ENCODE results near the gene EIF4G3.
"Not testable (repeated sequence)": the region's sequence is repeated elsewhere in the genome, so short reads cannot be mapped to it uniquely, and the experiment has no call there.

The EIF4G3 gene

DNA sequence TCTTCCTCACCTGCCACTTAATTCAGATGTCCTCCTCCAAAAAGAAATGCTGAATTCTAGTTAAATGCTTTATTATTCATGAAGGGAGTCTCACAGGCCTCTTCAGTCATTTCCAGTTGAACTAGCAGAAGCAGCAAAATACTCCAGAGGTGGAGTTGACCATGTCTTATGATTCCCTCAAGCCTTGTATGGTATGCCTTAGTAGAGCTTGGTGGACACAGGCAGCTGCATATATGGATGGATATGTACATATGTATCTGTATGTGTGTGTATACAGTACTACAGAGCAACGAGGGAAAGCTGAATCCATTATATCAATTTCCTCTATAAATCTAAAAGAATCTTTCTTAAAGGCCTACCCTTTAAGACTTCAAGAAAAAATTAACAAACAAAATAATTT is 306.0 kb downstream of the EIF4G3 start:
- no peak for DNase-seq (ENCODE audit: low read depth)

DNA sequence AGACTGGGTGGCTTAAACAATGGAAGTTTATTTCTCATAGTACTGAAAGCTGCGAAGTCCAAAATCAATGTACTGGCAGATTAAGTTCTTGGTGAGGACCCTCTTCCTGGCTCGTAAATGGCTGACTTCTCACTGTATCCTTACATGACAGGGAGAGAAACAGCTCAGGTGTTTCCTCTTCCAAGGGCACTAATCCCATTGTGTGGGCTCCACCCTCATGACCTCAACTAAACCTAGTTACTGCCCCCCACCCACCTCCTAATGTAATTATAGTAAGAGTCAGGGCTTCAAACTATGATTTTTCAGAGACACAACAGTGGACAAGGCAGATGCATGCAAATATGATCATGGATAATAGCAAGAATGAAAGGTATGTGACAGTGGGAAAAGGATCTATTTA is 308.4 kb downstream of the EIF4G3 start:
- no peak for DNase-seq (ENCODE audit: low read depth)

DNA sequence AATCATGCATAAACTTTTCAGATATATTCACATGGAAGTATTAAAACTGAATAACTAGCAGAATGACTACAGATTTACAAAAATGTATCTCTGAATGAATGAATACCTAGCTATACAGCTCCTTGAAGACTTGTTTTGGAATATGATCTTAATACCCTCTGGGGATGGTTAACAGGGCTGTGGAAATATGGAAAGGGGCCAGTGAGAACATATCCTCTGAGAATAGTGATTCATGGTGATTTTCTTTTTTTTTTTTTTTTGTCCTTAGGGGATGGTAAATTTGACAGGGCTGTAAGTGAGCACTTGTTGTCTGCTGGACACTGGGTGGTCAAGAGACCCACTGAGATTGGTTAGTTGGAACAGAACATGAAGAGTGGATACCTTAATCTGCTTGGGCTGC is 308.9 kb downstream of the EIF4G3 start:
- no peak for DNase-seq (ENCODE audit: low read depth)

DNA sequence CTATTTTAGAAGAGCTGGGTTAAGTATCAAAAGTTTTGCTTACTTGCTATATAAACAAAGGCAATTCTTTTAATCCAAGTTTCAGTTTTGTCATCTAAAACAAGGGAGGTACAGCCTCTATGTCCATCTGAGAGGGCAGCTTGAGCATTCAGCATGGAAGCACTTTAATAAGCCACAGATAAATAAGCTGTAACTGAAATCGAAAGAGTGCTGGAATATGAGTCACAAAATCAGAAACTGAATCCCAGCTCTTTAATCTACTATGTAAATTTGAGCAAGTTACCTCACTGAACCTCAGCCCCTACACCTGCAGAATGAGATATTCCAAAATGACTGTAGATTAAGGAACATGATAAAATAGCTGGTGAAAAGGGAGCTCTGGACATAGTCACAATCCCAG is 309.6 kb downstream of the EIF4G3 start:
- no peak for DNase-seq (ENCODE audit: low read depth)

DNA sequence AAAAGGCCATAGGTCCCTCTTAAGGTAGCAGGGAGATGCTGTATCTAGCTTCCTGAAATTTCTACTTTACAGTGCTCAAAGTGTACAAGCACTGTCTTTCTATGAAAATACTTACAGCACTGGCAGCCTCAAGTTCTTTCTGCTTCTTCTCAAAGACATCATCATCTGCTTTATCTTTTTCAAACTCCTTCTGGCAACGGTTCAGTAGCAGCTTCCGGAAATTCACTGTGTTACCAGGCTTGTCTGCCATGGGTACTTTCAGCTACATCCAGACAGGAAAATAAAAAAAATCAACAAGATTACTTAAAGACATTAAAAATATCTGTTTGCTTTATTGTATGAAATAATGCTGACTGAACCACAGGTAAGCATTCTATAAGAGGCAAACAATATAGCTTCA is 311.7 kb downstream of the EIF4G3 start:
- no peak for DNase-seq (ENCODE audit: low read depth)

DNA sequence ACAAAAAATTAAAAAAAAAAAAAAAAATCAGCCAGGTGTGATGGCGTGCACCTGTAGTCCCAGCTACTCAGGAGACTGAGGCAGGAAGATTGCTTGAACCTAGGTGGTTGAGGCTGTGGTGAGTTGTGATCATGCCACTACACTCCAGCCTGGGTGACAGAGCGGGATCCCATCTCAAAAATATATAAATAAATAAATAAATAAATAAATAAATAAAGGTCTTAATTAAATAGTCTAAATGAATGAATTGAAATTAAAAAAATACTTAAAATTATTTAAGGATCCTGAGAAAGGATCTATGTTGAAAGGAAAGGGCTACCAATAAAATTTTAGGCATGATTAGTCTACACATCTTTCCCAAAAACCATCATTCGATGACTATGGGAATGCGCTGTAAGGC is 322.2 kb downstream of the EIF4G3 start:
- no peak for DNase-seq (ENCODE audit: low read depth)

DNA sequence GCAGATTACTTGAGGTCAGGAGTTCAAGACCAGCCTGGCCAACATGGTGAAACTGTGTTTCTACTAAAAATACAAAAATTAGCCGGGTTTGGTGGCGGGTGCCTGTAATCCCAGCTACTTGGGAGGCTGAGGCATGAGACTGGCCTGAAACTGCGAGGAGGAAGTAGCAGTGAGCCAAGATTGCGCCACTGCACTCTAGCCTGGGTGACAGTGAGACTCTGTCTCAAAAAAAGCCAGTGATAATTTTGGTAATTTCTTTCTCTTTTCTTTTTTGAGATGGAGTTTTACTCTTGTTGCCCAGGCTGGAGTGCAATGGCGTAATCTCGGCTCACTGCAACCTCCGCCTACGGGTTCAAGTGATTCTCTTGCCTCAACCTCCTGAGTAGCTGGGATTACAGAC is 324.9 kb downstream of the EIF4G3 start:
- DNase-seq (ENCODE audit: low read depth) = not testable (repeated sequence)

DNA sequence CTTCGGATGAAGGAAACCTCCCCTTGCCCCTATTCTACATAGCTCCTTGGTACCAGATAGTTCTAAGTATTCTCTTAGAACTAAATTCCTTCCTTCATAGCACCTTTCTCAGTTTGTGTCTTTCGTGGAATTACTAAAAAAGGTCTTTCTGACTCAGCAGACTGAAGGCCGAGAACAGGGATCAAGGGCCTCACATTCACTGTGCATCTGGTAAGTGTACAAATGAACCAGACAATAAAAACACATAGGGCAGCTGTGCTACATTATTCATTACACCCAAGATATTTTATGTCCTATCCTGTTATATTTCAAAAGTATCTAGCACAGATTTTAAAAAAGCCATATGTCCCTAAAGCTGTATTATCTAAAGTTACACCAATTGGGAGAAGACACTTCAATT is 326.7 kb downstream of the EIF4G3 start:
- no peak for DNase-seq (ENCODE audit: low read depth)

DNA sequence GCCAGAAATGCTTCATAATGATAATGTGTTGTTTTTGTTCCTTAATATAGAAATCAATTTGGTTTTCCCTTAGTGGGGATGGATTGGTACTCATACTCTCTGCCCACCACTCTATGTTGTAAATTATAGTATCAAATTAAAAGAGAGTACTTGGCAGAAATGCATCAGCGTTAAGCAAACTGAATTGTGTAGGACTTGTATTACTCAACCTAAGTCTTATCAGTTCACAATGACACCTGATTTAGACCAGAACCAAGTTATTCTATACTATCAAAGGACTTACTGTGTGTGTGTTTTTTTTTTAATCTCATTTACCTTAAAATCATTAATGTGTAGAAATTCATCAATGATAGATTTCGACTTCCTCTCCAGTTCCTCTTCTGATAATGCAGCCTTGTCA is 327.6 kb downstream of the EIF4G3 start:
- no peak for DNase-seq (ENCODE audit: low read depth)

DNA sequence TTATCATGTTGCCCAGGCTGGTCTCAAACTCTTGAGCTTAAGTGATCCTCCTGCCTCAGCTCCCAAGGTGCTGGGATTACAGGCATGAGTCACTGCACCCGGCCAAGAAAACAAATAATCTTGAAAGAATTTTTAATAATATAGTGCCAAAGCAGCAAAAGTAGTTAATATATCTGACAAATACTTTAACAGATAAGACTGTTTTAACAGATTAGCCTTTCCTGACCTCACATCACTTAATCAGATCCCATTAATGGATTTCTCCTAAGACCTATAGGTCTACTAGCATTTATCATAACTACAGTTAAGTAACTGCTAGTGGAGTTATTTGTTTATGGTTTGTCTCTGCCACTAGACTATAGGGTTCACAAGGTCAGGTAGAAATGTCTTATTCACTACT is 328.5 kb downstream of the EIF4G3 start:
- no peak for DNase-seq (ENCODE audit: low read depth)

DNA sequence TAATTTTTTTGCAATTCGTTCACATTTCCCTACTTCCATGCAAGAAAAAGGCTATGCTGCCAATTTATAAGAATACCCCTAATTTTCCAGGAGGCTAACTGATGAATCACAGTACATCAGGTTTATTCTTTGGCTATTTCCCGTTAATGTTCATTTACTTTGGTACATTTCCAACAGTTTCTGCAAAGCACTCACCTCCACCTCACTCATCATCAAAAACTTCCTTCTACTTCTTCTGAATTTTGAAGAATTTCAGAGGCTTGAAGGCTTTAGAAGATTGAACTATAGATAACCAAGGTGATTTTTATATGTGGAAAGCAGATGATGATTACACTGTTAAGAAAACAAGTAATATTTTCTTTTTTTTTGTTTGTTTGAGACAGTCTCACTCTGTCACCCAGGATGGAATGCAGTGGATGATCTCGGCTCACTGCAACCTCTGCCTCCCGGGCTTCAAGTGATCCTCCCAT is 329.1 kb downstream of the EIF4G3 start:
- no peak for DNase-seq (ENCODE audit: low read depth)

DNA sequence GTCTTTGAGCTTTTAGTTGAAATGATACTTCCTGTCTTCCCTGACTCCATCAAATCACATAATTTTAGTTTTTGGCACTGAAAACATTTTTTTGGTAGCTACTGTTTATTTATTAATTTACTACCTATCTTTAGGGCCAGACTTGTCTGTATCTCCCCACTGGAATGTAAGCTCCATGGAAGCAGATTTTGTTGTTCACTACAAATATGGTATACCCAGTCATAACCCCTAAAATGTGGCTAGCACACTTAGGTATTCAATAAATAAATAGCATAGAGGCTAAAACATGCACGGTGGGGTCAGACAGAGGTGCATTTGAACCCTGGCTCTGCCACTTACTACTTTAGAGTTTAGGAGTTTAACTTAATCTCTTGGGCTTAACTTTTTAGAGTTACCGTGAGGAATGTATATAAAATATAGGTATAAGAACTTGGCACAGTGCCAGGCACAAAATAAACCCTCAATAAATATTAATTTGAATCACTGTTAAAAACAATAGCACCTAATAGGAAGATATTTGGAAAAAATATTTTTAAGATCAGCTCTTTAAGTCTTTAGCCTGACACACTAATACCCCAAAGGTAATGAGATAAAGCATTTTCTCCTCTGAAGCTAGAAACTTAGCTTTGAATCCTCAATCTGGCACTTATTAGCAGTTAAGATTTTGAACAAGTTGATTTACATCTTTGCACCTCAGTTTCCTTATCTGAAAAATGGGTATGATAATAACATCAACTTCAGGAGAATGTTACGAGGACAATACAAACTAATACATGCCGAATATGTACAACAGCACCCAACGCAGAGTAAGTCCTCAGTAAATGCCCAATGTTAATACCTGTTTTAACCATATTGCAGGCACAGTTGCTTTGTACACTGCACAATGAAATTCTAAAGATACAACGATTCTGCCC is 330.0 kb downstream of the EIF4G3 start:
- DNase-seq (ENCODE audit: low read depth) = no peak

DNA sequence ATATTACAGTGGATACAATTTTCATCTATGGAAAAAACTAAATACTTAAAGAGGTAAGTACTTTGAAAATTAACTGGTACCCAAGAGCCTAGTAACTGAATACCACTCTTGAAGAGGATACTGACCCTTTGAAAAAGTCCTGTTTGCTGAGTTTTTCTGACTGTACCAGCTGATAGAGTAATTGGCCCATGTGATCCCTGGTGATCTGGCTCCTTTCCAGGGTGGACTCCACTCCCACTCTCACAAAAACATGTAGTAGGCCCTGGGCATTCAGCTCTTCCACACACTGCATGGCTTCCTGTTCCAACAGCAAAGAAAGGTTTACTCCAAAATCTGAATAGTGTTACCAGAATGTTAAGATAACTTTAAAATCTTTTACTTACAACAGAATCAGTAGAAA is 336.0 kb downstream of the EIF4G3 start:
- DNase-seq (ENCODE audit: low read depth) = no peak

DNA sequence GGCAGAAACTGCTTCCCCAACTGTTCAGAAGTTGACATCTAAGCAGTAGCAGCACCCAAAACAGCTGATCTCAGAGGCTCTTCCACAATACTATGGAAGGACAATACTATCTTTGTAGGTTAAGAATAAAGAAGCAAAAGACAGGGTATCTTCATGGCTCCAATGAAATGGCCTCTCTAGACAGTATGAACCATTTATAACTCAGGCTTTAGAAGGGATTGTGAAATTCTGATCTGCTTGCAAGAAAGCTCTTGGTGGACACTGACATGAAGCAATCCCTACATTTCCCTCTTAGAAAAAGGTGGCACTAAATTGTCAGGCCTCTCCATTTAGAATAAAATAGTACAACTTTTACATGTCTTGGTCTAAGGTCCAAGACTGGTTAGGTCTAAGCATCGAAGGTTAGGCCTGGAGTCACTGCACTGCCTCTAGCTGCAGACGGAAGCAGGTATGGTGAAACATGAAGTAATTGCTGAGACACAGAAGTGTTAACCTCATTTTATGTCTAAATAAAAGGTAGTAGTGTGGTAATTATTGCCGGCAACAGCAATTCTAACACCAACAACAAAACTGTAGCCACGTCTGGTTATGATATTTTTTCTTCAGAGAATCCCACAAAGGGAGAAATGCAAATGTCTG is 339.0 kb downstream of the EIF4G3 start:
- no peak for DNase-seq (ENCODE audit: low read depth)

DNA sequence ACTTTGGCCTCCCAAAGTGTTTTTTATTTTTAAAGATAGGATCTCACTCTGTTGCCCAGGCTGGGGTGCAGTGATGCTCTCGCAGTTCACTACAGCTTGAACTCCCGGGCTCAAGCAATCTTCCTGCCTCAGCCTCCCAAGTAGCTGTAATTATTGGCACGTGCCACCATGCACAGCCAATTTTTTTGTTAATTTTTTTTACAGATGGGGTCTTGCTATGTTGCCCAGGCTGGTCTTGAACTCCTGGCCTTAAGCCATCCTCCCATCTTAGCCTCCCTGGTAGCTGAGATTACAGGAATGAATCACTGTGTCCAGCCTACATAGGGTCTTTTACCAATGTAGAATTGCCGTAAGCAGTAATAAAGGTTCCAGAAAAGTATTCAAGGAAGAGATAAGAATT is 340.5 kb downstream of the EIF4G3 start:
- no peak for DNase-seq (ENCODE audit: low read depth)

DNA sequence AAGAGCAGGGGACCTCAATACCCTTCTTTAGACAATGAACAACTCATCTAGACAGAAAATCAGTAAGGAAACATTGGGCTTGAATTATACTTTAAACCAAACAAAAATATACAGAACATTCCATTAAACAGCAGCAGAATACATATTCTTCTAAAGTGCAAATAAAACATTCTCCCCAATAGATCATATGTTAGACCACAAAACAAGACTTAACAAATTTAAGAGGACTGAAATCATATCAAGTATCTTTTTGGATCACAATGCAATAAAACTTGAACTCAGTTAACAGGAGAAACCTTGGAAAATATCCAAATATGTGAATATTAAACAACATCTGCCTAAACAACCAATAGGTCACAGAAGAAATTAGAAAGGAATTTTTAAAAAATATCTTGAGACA is 341.9 kb downstream of the EIF4G3 start:
- no peak for DNase-seq (ENCODE audit: low read depth)

DNA sequence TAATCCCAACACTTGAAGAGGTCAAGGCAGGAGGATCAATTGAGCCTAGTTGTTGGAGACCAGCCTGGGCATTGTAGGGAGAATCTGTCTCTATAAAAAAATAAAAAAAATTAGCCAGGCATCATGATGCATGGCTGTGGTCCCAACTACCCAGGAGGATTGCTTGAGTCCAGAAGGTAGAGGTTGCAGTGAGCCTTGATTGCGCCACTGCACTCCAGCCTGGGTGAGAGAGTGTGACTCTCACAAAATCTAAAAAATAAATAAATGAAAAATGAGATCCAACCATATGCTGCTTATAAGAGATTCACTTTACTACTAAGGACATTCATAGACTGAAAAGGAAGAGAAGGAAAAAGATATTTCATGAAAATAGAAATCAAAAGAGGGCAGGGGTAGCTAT is 342.5 kb downstream of the EIF4G3 start:
- DNase-seq (ENCODE audit: low read depth) = no peak

DNA sequence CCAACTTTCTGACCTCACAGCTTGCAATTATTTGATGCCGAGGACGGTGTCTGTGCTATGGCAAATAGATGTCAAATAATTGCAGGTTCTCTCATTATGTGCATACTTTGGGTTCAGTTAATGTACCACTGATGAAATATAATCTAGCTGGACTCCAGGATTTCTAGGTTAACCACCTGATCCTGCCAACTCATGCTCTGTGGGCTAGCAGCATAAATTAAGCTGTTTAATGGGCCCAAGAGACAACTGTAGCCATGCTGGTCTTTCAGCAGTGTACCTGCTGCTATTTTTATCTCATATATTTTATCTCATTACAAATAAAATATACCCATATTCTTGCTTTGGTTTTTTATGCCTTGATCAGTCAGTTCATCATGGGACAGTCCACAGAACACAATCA is 346.3 kb downstream of the EIF4G3 start:
- no peak for DNase-seq (ENCODE audit: low read depth)

DNA sequence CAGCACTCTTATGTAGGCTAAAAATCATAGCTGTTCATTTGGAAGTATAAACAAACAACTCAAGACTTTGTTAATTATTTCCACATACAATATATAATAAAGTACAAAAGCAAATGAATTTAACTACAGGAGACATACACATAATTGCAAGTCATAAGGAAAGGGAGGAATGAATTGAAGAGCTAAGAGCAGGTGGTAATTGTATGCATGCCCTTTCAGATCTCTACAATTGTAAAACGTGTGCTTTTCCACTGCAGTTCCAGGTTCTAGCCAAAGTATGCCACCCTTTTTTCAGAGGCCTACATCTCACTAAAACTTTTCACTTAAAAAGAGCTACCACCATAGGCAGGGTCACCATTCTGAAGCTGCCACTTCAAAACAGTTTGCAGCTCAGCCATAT is 346.8 kb downstream of the EIF4G3 start:
- DNase-seq (ENCODE audit: low read depth) = no peak

DNA sequence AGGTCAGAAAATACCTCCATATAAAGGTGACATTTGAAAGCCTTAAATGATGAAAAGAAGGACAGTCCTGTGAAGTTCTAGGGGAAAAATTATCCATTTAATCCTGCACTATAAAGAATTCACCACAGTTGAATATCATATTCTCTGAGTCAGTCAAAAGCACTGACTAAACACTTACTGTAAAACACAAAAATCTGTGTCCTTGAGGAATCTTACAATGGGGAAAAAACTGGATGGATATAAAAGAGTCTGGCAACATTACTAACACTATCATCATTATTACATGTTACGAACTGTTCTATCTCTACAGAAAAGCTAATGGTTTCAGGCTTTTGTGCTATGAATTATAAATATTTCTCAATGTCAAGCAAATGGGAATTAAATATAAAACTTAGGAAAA is 347.2 kb downstream of the EIF4G3 start:
- no peak for DNase-seq (ENCODE audit: low read depth)

DNA sequence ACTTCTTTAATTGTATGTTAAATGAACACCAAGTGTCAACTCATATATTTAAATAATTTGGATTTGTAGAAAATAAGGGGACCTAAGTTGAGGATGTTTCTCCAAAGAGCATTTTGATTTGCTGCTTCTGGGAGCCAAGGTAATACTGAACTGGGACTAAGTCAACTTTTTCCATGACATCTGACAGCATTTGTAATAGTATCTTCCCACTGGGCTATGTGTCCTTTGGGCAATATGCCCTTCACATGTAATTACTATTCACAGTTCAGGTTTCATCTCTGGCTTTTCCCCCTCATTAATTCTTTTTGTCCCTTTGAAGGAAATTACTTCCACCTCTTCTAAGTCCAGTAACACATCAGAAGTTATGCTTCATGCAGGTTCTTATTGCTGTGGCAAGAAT is 352.9 kb downstream of the EIF4G3 start:
- no peak for DNase-seq (ENCODE audit: low read depth)

DNA sequence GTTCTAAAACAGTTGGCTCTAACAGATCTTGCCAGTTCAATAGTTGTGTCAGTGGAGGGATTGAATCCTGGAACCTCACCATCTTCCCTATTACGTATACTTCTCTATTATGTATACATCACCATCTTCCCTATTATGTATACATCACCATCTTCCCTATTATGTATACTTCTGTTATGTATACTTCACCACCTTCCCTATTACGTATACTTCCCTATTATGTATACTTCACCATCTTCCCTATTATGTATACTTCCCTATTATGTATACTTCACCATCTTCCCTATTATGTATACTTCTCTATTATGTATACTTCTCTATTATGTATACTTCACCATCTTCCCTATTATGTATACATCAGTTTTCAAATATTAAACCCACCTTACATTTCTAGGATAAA is 355.2 kb downstream of the EIF4G3 start:
- DNase-seq (ENCODE audit: low read depth) = no peak

DNA sequence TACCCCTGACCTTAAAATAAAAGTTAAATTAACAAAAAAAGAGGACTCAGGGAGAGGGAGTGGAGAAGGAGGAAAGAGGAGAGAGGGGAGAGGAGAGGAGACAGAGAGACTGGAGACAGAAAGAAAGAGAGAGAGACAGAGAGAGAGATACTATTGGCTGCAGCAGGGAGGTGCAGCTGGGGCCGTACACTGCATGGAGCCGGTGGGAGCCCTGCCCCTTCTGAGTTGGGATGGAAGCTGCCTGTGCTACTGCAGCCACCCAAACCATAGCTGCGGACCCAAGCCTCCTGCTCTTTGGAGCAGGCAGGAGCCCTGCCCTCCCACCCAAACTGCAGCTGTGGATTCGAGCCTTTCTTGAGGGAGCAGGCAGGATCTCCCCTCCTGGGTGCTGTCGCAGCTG is 356.9 kb downstream of the EIF4G3 start:
- DNase-seq (ENCODE audit: low read depth) = no peak

DNA sequence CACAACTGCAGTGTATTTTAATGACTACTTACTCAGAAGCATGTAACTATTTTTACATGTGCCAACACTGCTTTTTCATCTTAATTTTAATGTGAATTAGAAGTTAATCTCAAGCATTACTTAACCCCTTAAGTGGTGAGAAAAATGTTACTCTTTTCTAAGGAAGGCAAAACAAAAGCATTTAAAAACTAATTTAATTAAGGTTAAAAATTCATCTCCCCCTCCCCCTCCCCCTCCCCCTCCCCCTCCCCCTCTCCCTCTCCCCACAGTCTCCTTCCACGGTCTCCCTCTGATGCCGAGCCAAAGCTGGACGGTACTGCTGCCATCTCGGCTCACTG is 362.2 kb downstream of the EIF4G3 start:
- no peak for DNase-seq (ENCODE audit: low read depth)

All from stimulated activated CD8-positive, alpha-beta memory T cell treated with anti-CD3 and anti-CD28 coated beads, Interleukin-12 subunit alpha, Interleukin-12 subunit beta, amount 100 ng/mL, for 1 hour (primary cell).